Measurements from ENCODE around the gene EHD3. TPM values are rescaled to one million over a fixed set of nuclear protein-coding genes. Genes with fewer than 3 reads are reported as not detected.

Gene EHD3
- total and polyA plus RNA-seq, 2 of the 8 experiments (the other 6 are each of a cell fraction or from before 2014, with no cell fraction given): 9.3 to 12.0 TPM

- TF ChIP-seq CHD7 (IDR thresholded peaks at IDR 0.05; ENCODE audit: insufficient replicate concordance, low read length) (no peak), NRF1 (IDR thresholded peaks at IDR 0.05; ENCODE audit: low read depth, low read length) (no peak), SRF (IDR thresholded peaks at IDR 0.05; ENCODE audit: low read depth, low read length) (no peak), CREB1 (IDR thresholded peaks at IDR 0.05) (no peak), TCF12 (IDR thresholded peaks at IDR 0.05; ENCODE audit: low read depth, low read length) (no peak), KDM4A (IDR thresholded peaks at IDR 0.05; ENCODE audit: low read depth, low read length, severe bottlenecking) (no peak), SP1 (IDR thresholded peaks at IDR 0.05; ENCODE audit: low read depth, low read length) (no peak), POU5F1 (IDR thresholded peaks at IDR 0.05; ENCODE audit: low read depth, low read length) (no peak), GTF2F1 (IDR thresholded peaks at IDR 0.05; ENCODE audit: borderline replicate concordance, low read depth, low read length) (no peak), JUN (IDR thresholded peaks at IDR 0.05; ENCODE audit: low read depth, low read length) (no peak), CHD2 (IDR thresholded peaks at IDR 0.05; ENCODE audit: low read length) (no peak), SP4 (IDR thresholded peaks at IDR 0.05; ENCODE audit: low read length) (no peak), KDM1A (IDR thresholded peaks at IDR 0.05; ENCODE audit: borderline replicate concordance, low read length) (no peak)
These were observed 36.9 kb downstream of the EHD3 start (continued) for GRCh38 chr2:31270822-31271231.

Measured in H1 (cell line).